ENCODE results near the gene CTNNA1. TPM values are rescaled to one million over a fixed set of nuclear protein-coding genes. Genes with fewer than 3 reads are reported as not detected.

CTNNA1 gene
- total RNA-seq, 1 donor from 2014 or later, result 371 TPM

GRCh38 chr5:138967791-138968448 is 214.7 kb downstream of the CTNNA1 start:
- Mint-ChIP-seq H3K36me3 (peaks cover 8% of the 10 kb centered on the region), H3K4me1 (ENCODE audit: unreplicated experiment) (peaks cover 54% of the 10 kb centered on the region), H3K4me3 (no peak overlapping the region), H3K27ac (no peak overlapping the region), H3K9me3 (no peaks in the 10 kb centered on the region), H3K27me3 (no peaks in the 10 kb centered on the region)
- DNase-seq (ENCODE audit: extremely low spot score, unreplicated experiment), result no peak
- TF ChIP-seq CTCF (conservative IDR thresholded peaks at IDR 0.05), result no peak

- TF ChIP-seq CTCF (conservative IDR thresholded peaks at IDR 0.05), result no peak
- Mint-ChIP-seq H3K36me3 (peaks cover 8% of the 10 kb centered on the region), H3K27ac (no peak overlapping the region), H3K27me3 (no peaks in the 10 kb centered on the region), H3K9me3 (no peaks in the 10 kb centered on the region), H3K4me3 (no peak overlapping the region), H3K4me1 (ENCODE audit: unreplicated experiment) (peaks cover 47% of the 10 kb centered on the region)
- no peak for DNase-seq (ENCODE audit: extremely low spot score, unreplicated experiment)
Observed at GRCh38 chr5:138968601-138969000, 215.4 kb downstream of the CTNNA1 start.

- Mint-ChIP-seq H3K9me3 (no peaks in the 10 kb centered on the region), H3K4me3 (no peak overlapping the region), H3K4me1 (ENCODE audit: unreplicated experiment) (peaks cover 45% of the 10 kb centered on the region), H3K36me3 (peaks cover 8% of the 10 kb centered on the region), H3K27me3 (no peaks in the 10 kb centered on the region), H3K27ac (no peak overlapping the region)
- no peak for DNase-seq (ENCODE audit: extremely low spot score, unreplicated experiment)
- no peak for TF ChIP-seq CTCF (conservative IDR thresholded peaks at IDR 0.05)
Observed at GRCh38 chr5:138969323-138970002, 216.2 kb downstream of the CTNNA1 start.

GRCh38 chr5:138972230-138972629 is 219.0 kb downstream of the CTNNA1 start:
- TF ChIP-seq CTCF (conservative IDR thresholded peaks at IDR 0.05), result no peak
- H3K4me1 Mint-ChIP-seq (ENCODE audit: unreplicated experiment), result peaks cover 48% of the 10 kb centered on the region

GRCh38 chr5:138972836-138973235 is 219.6 kb downstream of the CTNNA1 start:
- H3K9me3 Mint-ChIP-seq, result no peaks in the 10 kb centered on the region
- H3K4me1 Mint-ChIP-seq (ENCODE audit: unreplicated experiment), result peaks cover 41% of the 10 kb centered on the region
- no peak for TF ChIP-seq CTCF (conservative IDR thresholded peaks at IDR 0.05)
- DNase-seq (ENCODE audit: extremely low spot score, unreplicated experiment), result no peak
- no peak overlapping the region for H3K27ac Mint-ChIP-seq
- peaks cover 12% of the 10 kb centered on the region for H3K36me3 Mint-ChIP-seq
- no peak overlapping the region for H3K4me3 Mint-ChIP-seq
- no peaks in the 10 kb centered on the region for H3K27me3 Mint-ChIP-seq

More at GRCh38 chr5:138972230-138972629, 219.0 kb downstream of the CTNNA1 start:
- Mint-ChIP-seq H3K4me3 (no peak overlapping the region), H3K27me3 (no peaks in the 10 kb centered on the region), H3K9me3 (no peaks in the 10 kb centered on the region), H3K36me3 (peaks cover 12% of the 10 kb centered on the region), H3K27ac (no peak overlapping the region)
- no peak for DNase-seq (ENCODE audit: extremely low spot score, unreplicated experiment)

Measured in type B pancreatic cell (in vitro differentiated cells).